Stimulated activated CD8-positive, alpha-beta memory T cell treated with anti-CD3 and anti-CD28 coated beads, Interleukin-12 subunit alpha, Interleukin-12 subunit beta, amount 100 ng/mL, for 24 hours (primary cell): Measurements from ENCODE around the gene SH3GLB1.

Source experiments
- DNase-seq: peaks from one replicate; pipeline ENCODE4 v3.0.0-alpha.2; 2020; ENCODE audit errors: extremely low read depth

Gene SH3GLB1

GRCh38 chr1:86733340-86733739 is 29.0 kb downstream of the SH3GLB1 start:
- DNase-seq: no peak

- DNase-seq: no peak
Observed at GRCh38 chr1:86739648-86740509, 35.5 kb downstream of the SH3GLB1 start.

- no peak for DNase-seq
Observed at GRCh38 chr1:86741947-86742572, 37.7 kb downstream of the SH3GLB1 start.

- DNase-seq: no peak
Observed at GRCh38 chr1:86747304-86747703, 42.9 kb downstream of the SH3GLB1 start.

GRCh38 chr1:86748622-86749373 is 44.4 kb downstream of the SH3GLB1 start:
- no peak for DNase-seq

- DNase-seq: no peak
Observed at GRCh38 chr1:86750076-86750475, 45.7 kb downstream of the SH3GLB1 start.

- DNase-seq: no peak
Observed at GRCh38 chr1:86750530-86750929, 46.2 kb downstream of the SH3GLB1 start.

- DNase-seq: no peak
Observed at GRCh38 chr1:86751923-86752322, 47.5 kb downstream of the SH3GLB1 start.

GRCh38 chr1:86753700-86754099 is 49.3 kb downstream of the SH3GLB1 start:
- no peak for DNase-seq

- DNase-seq: no peak
Observed at GRCh38 chr1:86754265-86754974, 50.0 kb downstream of the SH3GLB1 start.

- no peak for DNase-seq
Observed at GRCh38 chr1:86756062-86756406, 51.7 kb downstream of the SH3GLB1 start.

- DNase-seq: no peak
Observed at GRCh38 chr1:86757272-86757984, 53.1 kb downstream of the SH3GLB1 start.

- no peak for DNase-seq
Observed at GRCh38 chr1:86758570-86758969, 54.2 kb downstream of the SH3GLB1 start.

- DNase-seq: no peak
Observed at GRCh38 chr1:86760199-86760598, 55.8 kb downstream of the SH3GLB1 start.

- no peak for DNase-seq
Observed at GRCh38 chr1:86762336-86762735, 58.0 kb downstream of the SH3GLB1 start.

- no peak for DNase-seq
Observed at GRCh38 chr1:86764523-86764922, 60.1 kb downstream of the SH3GLB1 start.

GRCh38 chr1:86765073-86765472 is 60.7 kb downstream of the SH3GLB1 start:
- DNase-seq: no peak

GRCh38 chr1:86765674-86766073 is 61.3 kb downstream of the SH3GLB1 start:
- no peak for DNase-seq

GRCh38 chr1:86768554-86768953 is 64.2 kb downstream of the SH3GLB1 start:
- no peak for DNase-seq

- no peak for DNase-seq
Observed at GRCh38 chr1:86769065-86769464, 64.7 kb downstream of the SH3GLB1 start.
